Mesothelial cell of epicardium (in vitro differentiated cells): ENCODE data around the gene GRIN2A. TPM values are rescaled to one million over a fixed set of nuclear protein-coding genes. Genes with fewer than 3 reads are reported as not detected.

Experiments used
- DNase-seq, 2 experiments: peaks; one replicate each; pipeline ENCODE4 v3.0.0; 2021; ENCODE audit warnings: low spot score in 2 of 2; ENCODE audit not compliant: unreplicated experiment in 2 of 2
- H3K27ac Mint-ChIP-seq: 2 replicates; pipeline ENCODE4 v1.8.0; 2021; ENCODE audit warnings: mixed read lengths
- H3K27me3 Mint-ChIP-seq: 2 replicates; pipeline ENCODE4 v1.8.0; 2021; ENCODE audit warnings: low read depth, mixed read lengths
- H3K36me3 Mint-ChIP-seq: 2 replicates; pipeline ENCODE4 v1.8.0; 2021; ENCODE audit warnings: mixed read lengths
- H3K4me1 Mint-ChIP-seq: 2 replicates; pipeline ENCODE4 v1.8.0; 2021; ENCODE audit warnings: mixed read lengths
- H3K4me3 Mint-ChIP-seq: 2 replicates; pipeline ENCODE4 v1.8.0; 2021; ENCODE audit warnings: mild to moderate bottlenecking, moderate library complexity, mixed read lengths
- H3K9me3 Mint-ChIP-seq: 2 replicates; pipeline ENCODE4 v1.8.0; 2021; ENCODE audit warnings: mixed read lengths
- CTCF ChIP-seq: fragments of 200-600 bp; sonication (generic); IDR thresholded peaks from one replicate; pipeline ENCODE4 v1.5.0; 2021; ENCODE audit warnings: antibody characterized with exemption; ENCODE audit not compliant: unreplicated experiment
- total RNA-seq: library from RNA; stranded (reverse); gene quantifications from 3 replicates; pipeline ENCODE4 v1.2.1, GENCODE V29; 2021

Gene GRIN2A
- 2.8 to 4.9 TPM (median 4.6 TPM) in 3 replicates for total RNA-seq

GRCh38 chr16:10182222-10183053, at the start of gene GRIN2A:
Gene GRIN2A (minus strand): TSS chr16:10182428. CDS start chr16:10180411, 2,017 bp downstream.
- Mint-ChIP-seq H3K4me3 (peak within 1 kb of the TSS; percentile 64), H3K27ac (no peak within 1 kb of the TSS), H3K27me3 (peaks cover 97% of the 10 kb centered on the region), H3K36me3 (no peaks in the 10 kb centered on the region), H3K4me1 (peaks cover 23% of the 10 kb centered on the region), H3K9me3 (no peaks in the 10 kb centered on the region)
- TF ChIP-seq CTCF: no peak
- DNase-seq: peak; percentile 29 to 42

- no peaks in the 10 kb centered on the region for H3K36me3 Mint-ChIP-seq
- TF ChIP-seq CTCF: no peak
- no peak for DNase-seq
- peaks cover 7% of the 10 kb centered on the region for H3K27me3 Mint-ChIP-seq
- H3K27ac Mint-ChIP-seq: no peak overlapping the region
- no peak overlapping the region for H3K4me3 Mint-ChIP-seq
- H3K4me1 Mint-ChIP-seq: peaks cover 3% of the 10 kb centered on the region
- peaks cover 12% of the 10 kb centered on the region for H3K9me3 Mint-ChIP-seq
These were observed 49.3 kb upstream of the GRIN2A start for GRCh38 chr16:10231563-10231962.

- Mint-ChIP-seq H3K27ac (no peak overlapping the region), H3K4me3 (no peak overlapping the region), H3K27me3 (peaks cover 2% of the 10 kb centered on the region), H3K9me3 (peaks cover 12% of the 10 kb centered on the region), H3K36me3 (no peaks in the 10 kb centered on the region), H3K4me1 (peaks cover 3% of the 10 kb centered on the region)
- no peak for TF ChIP-seq CTCF
- DNase-seq: no peak
These were observed 46.6 kb upstream of the GRIN2A start for GRCh38 chr16:10228779-10229178.

GRCh38 chr16:10226987-10227306, 44.7 kb upstream of the GRIN2A start:
- peaks cover 1% of the 10 kb centered on the region for H3K27me3 Mint-ChIP-seq
- peaks cover 4% of the 10 kb centered on the region for H3K9me3 Mint-ChIP-seq
- H3K4me3 Mint-ChIP-seq: no peak overlapping the region
- H3K36me3 Mint-ChIP-seq: no peaks in the 10 kb centered on the region
- no peak for DNase-seq
- TF ChIP-seq CTCF: no peak
- peaks cover 3% of the 10 kb centered on the region for H3K4me1 Mint-ChIP-seq
- H3K27ac Mint-ChIP-seq: no peak overlapping the region

GRCh38 chr16:10226141-10226986, 44.1 kb upstream of the GRIN2A start:
- TF ChIP-seq CTCF: no peak
- Mint-ChIP-seq H3K36me3 (no peaks in the 10 kb centered on the region), H3K27me3 (peaks cover 2% of the 10 kb centered on the region), H3K9me3 (no peaks in the 10 kb centered on the region), H3K4me1 (peaks cover 3% of the 10 kb centered on the region), H3K27ac (no peak overlapping the region), H3K4me3 (no peak overlapping the region)
- no peak for DNase-seq
